Measurements from ENCODE around the gene TAPBPL. TPM values are rescaled to one million over a fixed set of nuclear protein-coding genes. Genes with fewer than 3 reads are reported as not detected.
A peak's percentile ranks its signal among the peaks of the same experiment; 100 is the strongest.

Gene TAPBPL
- total and polyA plus RNA-seq, 2 of the 13 experiments (the other 11 are each of a cell fraction or from before 2014, with no cell fraction given), result 10.0 to 14.5 TPM

DNA sequence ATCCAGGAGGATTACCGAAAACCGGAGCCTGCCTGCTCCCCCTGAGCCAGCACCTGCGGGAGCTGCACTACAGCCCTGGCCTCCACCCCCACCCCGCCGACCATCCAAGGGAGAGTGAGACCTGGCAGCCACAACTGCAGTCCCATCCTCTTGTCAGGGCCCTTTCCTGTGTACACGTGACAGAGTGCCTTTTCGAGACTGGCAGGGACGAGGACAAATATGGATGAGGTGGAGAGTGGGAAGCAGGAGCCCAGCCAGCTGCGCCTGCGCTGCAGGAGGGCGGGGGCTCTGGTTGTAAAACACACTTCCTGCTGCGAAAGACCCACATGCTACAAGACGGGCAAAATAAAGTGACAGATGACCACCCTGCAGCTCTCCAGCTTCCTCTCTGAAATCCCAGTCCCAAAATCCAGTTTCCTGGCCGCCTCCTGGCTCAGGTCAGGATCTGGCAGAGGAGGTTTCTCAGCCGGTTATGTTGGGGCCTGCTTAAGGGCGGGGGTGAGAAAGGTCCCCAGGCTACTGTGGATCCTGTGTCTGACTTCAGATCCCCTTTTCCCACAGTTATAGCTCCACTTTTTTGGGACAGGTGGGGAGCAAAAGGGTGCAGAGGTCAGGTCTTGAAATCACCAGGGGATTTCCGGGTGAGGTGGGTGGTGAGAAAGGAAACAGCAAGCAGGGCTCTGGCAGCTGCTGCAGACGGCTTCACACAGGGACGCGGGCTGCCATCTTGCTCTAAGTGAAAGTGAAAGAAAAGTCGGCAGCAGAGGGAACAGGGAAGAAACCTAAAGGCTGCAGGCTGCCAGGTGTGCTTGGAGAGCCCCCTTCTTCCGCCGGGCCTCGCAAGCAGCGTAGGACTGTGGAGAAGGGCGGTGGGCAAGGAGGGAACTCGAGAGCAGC lies at the start of gene TAPBPL (continued):
- TF ChIP-seq STAT6 (CRISPR knock-in tag; IDR thresholded peaks at IDR 0.05; ENCODE audit: borderline replicate concordance), result no peak
- 0 out of 2 replicates have a peak, but pooled peaks have one; percentile 86 for TF ChIP-seq ZNF552 (CRISPR knock-in tag; IDR thresholded peaks at IDR 0.05; ENCODE audit: borderline replicate concordance)
- TF ChIP-seq ZSCAN9 (CRISPR knock-in tag; IDR thresholded peaks at IDR 0.05; ENCODE audit: borderline replicate concordance), result 0 out of 2 replicates have a peak, but pooled peaks have one; percentile 35
- no peak for TF ChIP-seq ZNF839 (CRISPR knock-in tag; IDR thresholded peaks at IDR 0.05; ENCODE audit: borderline replicate concordance)
- TF ChIP-seq MAFK (conservative IDR thresholded peaks at IDR 0.05 in 1 of 2, IDR thresholded peaks at IDR 0.05 in 1 of 2; ENCODE audit: low read length in 2 of 2), result no peak
- no peak for TF ChIP-seq KDM4B (CRISPR knock-in tag; IDR thresholded peaks at IDR 0.05)
- peak; percentile 73 for TF ChIP-seq PHF8 (CRISPR knock-in tag; IDR thresholded peaks at IDR 0.05)
- TF ChIP-seq KIAA2018 (CRISPR knock-in tag; IDR thresholded peaks at IDR 0.05; ENCODE audit: borderline replicate concordance), result no peak
- no peak; a peak in 1 of 4 replicates for TF ChIP-seq NR2F1 (CRISPR knock-in tag; IDR thresholded peaks at IDR 0.05)
- peak; percentile 61 for TF ChIP-seq XRCC5 (optimal IDR thresholded peaks at IDR 0.05; ENCODE audit: low read length)
- no peak for TF ChIP-seq CC2D1A (CRISPR knock-in tag; IDR thresholded peaks at IDR 0.05)
- TF ChIP-seq KDM6A (CRISPR knock-in tag; IDR thresholded peaks at IDR 0.05; ENCODE audit: low read depth), result no peak
- TF ChIP-seq, protein P1, sequence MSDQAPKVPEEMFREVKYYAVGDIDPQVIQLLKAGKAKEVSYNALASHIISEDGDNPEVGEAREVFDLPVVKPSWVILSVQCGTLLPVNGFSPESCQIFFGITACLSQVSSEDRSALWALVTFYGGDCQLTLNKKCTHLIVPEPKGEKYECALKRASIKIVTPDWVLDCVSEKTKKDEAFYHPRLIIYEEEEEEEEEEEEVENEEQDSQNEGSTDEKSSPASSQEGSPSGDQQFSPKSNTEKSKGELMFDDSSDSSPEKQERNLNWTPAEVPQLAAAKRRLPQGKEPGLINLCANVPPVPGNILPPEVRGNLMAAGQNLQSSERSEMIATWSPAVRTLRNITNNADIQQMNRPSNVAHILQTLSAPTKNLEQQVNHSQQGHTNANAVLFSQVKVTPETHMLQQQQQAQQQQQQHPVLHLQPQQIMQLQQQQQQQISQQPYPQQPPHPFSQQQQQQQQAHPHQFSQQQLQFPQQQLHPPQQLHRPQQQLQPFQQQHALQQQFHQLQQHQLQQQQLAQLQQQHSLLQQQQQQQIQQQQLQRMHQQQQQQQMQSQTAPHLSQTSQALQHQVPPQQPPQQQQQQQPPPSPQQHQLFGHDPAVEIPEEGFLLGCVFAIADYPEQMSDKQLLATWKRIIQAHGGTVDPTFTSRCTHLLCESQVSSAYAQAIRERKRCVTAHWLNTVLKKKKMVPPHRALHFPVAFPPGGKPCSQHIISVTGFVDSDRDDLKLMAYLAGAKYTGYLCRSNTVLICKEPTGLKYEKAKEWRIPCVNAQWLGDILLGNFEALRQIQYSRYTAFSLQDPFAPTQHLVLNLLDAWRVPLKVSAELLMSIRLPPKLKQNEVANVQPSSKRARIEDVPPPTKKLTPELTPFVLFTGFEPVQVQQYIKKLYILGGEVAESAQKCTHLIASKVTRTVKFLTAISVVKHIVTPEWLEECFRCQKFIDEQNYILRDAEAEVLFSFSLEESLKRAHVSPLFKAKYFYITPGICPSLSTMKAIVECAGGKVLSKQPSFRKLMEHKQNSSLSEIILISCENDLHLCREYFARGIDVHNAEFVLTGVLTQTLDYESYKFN (CRISPR knock-in tag; conservative IDR thresholded peaks at IDR 0.05), result no peak; the same call in 1 of the 2 replicates

Measured in HepG2 (cell line).